Neuronal stem cell (in vitro differentiated cells): ENCODE data around the gene RPS19BP1.

Experiments used
- DNase-seq: peaks from one replicate; pipeline ENCODE4 v3.0.0-alpha.2; 2013; ENCODE audit warnings: low spot score
- H2AFZ ChIP-seq: one replicate; pipeline ENCODE4 v1.6.1; 2013; ENCODE audit warnings: mild to moderate bottlenecking, low read length, inconsistent platforms
- H2AK5ac ChIP-seq: 2 replicates; pipeline ENCODE4 v1.6.1; 2013; ENCODE audit warnings: low read depth, mild to moderate bottlenecking, inconsistent platforms, low read length, moderate library complexity, mixed read lengths
- H2BK120ac ChIP-seq: 2 replicates; pipeline ENCODE4 v1.6.1; 2013; ENCODE audit warnings: low read depth, mild to moderate bottlenecking, inconsistent platforms, low read length, moderate library complexity, mixed read lengths
- H2BK12ac ChIP-seq: one replicate; pipeline ENCODE4 v1.6.1; 2013; ENCODE audit warnings: low read length, inconsistent platforms
- H2BK15ac ChIP-seq: 2 replicates; pipeline ENCODE4 v1.6.1; 2013; ENCODE audit warnings: mild to moderate bottlenecking, low read length, inconsistent platforms, mixed read lengths
- H2BK5ac ChIP-seq: one replicate; pipeline ENCODE4 v1.6.1; 2013; ENCODE audit warnings: inconsistent platforms, mild to moderate bottlenecking, low read length, moderate library complexity
- H3K14ac ChIP-seq: one replicate; pipeline ENCODE4 v1.6.1; 2013; ENCODE audit warnings: low read length, inconsistent platforms
- H3K18ac ChIP-seq: 2 replicates; pipeline ENCODE4 v1.6.1; 2013; ENCODE audit warnings: low read length, inconsistent platforms
- H3K23ac ChIP-seq: 2 replicates; pipeline ENCODE4 v1.6.1; 2013; ENCODE audit warnings: low read depth, mild to moderate bottlenecking, mixed read lengths, low read length, inconsistent platforms; ENCODE audit not compliant: poor library complexity
- H3K27ac ChIP-seq: replicated peaks from 3 replicates; pipeline ENCODE4 v1.5.1; 2013; ENCODE audit warnings: low read length, inconsistent platforms
- H3K27me3 ChIP-seq, 3 experiments: 2 replicates each; pipeline ENCODE4 v1.6.1; 2013; ENCODE audit warnings: low read length in 3 of 3, mild to moderate bottlenecking in 2 of 3, inconsistent platforms in 1 of 3, low read depth in 1 of 3, mixed read lengths in 1 of 3, moderate library complexity in 1 of 3; ENCODE audit not compliant: control insufficient read depth in 3 of 3, insufficient read depth in 3 of 3
- H3K36me3 ChIP-seq, 2 donors: replicated peaks in 1 of 2; 2 replicates each; pipeline ENCODE4 v1.6.1; 2013; ENCODE audit warnings: low read length in 2 of 2; ENCODE audit not compliant: control insufficient read depth in 2 of 2, insufficient read depth in 2 of 2
- H3K4ac ChIP-seq: 2 replicates; pipeline ENCODE4 v1.6.1; 2013; ENCODE audit warnings: inconsistent platforms, mild to moderate bottlenecking, low read length, moderate library complexity
- H3K4me1 ChIP-seq, 2 donors: 1 replicate in 1 of 2; 2 replicates in 1 of 2; pipeline ENCODE4 v1.6.1; 2013; ENCODE audit warnings: low read length in 2 of 2, low read depth in 1 of 2; ENCODE audit not compliant: control insufficient read depth in 2 of 2, insufficient read depth in 1 of 2
- H3K4me2 ChIP-seq: one replicate; pipeline ENCODE4 v1.6.1; 2013; ENCODE audit warnings: mild to moderate bottlenecking, low read length, inconsistent platforms; ENCODE audit not compliant: insufficient read depth, poor library complexity, severe bottlenecking
- H3K4me3 ChIP-seq, 2 donors: 2 replicates each; pipeline ENCODE4 v1.5.1; 2013; ENCODE audit warnings: low read length in 2 of 2, mild to moderate bottlenecking in 2 of 2, inconsistent platforms in 1 of 2, moderate library complexity in 1 of 2
- H3K79me1 ChIP-seq: one replicate; pipeline ENCODE4 v1.6.1; 2013; ENCODE audit warnings: low read depth, mild to moderate bottlenecking, inconsistent platforms, low read length, moderate library complexity
- H3K9ac ChIP-seq: one replicate; pipeline ENCODE4 v1.6.1; 2013; ENCODE audit warnings: mild to moderate bottlenecking, low read depth, low read length, inconsistent platforms; ENCODE audit not compliant: poor library complexity
- H3K9me3 ChIP-seq, 2 donors: replicated peaks in 1 of 2; 2 replicates each; pipeline versions ENCODE3 to v1.6.1; 2013; ENCODE audit warnings: low read length in 2 of 2, mild to moderate bottlenecking in 2 of 2, inconsistent platforms in 1 of 2, low read depth in 1 of 2, mixed read lengths in 1 of 2, moderate library complexity in 1 of 2; ENCODE audit not compliant: control insufficient read depth in 2 of 2, insufficient read depth in 1 of 2
- H4K8ac ChIP-seq: one replicate; pipeline ENCODE4 v1.6.1; 2013; ENCODE audit warnings: low read depth, mild to moderate bottlenecking, inconsistent platforms, low read length, moderate library complexity
- H4K91ac ChIP-seq: one replicate; pipeline ENCODE4 v1.6.1; 2013; ENCODE audit warnings: low read length, low read depth, mild to moderate bottlenecking, inconsistent platforms; ENCODE audit not compliant: poor library complexity
- WGBS, 2 donors: extraction: QIAGEN DNeasy Blood & Tissue Kit; methylation state at CpG; one replicate each; pipeline ENCODE4 v1.1.7; 2013; ENCODE audit warnings: missing lambda C conversion rate in 2 of 2, mixed read lengths in 1 of 2; ENCODE audit not compliant: insufficient read length in 2 of 2, insufficient replicate concordance in 1 of 2; ENCODE audit errors: extremely low coverage in 2 of 2; 5-methylcytosine and 5-hydroxymethylcytosine counted together

RPS19BP1 gene

GRCh38 chr22:39569066-39569465, 36.5 kb upstream of the RPS19BP1 start:
- whole genome bisulfite sequencing, 2 donors: no CpG with 5 or more reads among the region's 7 CpGs
- no peak overlapping the region for H3K4me2 ChIP-seq
- no peak overlapping the region for H4K8ac ChIP-seq
- H3K4me3 ChIP-seq: no peak overlapping the region
- H3K9me3 ChIP-seq: peaks cover 0 to 4% of the 10 kb centered on the region in 2 donors
- H2BK120ac ChIP-seq: no peak overlapping the region
- peak overlapping the region; percentile 55 for H2BK5ac ChIP-seq
- no peak overlapping the region for H3K4ac ChIP-seq
- H3K36me3 ChIP-seq: peaks cover 0 to 1% of the 10 kb centered on the region in 2 donors
- H3K79me1 ChIP-seq: no peaks in the 10 kb centered on the region
- peak overlapping the region; percentile 32 for H2AK5ac ChIP-seq
- no peak overlapping the region for H2BK12ac ChIP-seq
- DNase-seq: no peak
- H3K23ac ChIP-seq: no peak overlapping the region
- H3K4me1 ChIP-seq: peaks cover 0 to 2% of the 10 kb centered on the region in 2 donors
- no peak overlapping the region for H3K27ac ChIP-seq
- no peak overlapping the region for H3K18ac ChIP-seq
- no peak overlapping the region for H4K91ac ChIP-seq
- H3K27me3 ChIP-seq: peaks cover 0 to 13% (median 2%) of the 10 kb centered on the region in 3 experiments
- H2BK15ac ChIP-seq: no peak overlapping the region
- no peak overlapping the region for H3K9ac ChIP-seq
- no peak overlapping the region for H2AFZ ChIP-seq
- H3K14ac ChIP-seq: no peak overlapping the region

GRCh38 chr22:39568278-39568981, 35.9 kb upstream of the RPS19BP1 start:
- H3K4ac ChIP-seq: no peak overlapping the region
- no peak overlapping the region for H3K14ac ChIP-seq
- H2BK120ac ChIP-seq: no peak overlapping the region
- no peak overlapping the region for H4K91ac ChIP-seq
- H2BK15ac ChIP-seq: peak overlapping the region; percentile 45
- H2AK5ac ChIP-seq: peak overlapping the region; percentile 32
- H3K4me3 ChIP-seq: no peak overlapping the region
- H3K27me3 ChIP-seq: peaks cover 0 to 7% (median 4%) of the 10 kb centered on the region in 3 experiments
- peaks cover 0 to 3% of the 10 kb centered on the region in 2 donors for H3K36me3 ChIP-seq
- 100% methylated on average over 2 of the region's 19 CpGs; no CpG with 5 or more reads in 1 of the 2 donors for WGBS, 2 donors
- no peaks in the 10 kb centered on the region for H3K79me1 ChIP-seq
- no peak overlapping the region for H3K23ac ChIP-seq
- peaks cover 0 to 11% of the 10 kb centered on the region in 2 donors for H3K9me3 ChIP-seq
- H3K27ac ChIP-seq: no peak overlapping the region
- peak overlapping the region; percentile 55 for H2BK5ac ChIP-seq
- H2BK12ac ChIP-seq: no peak overlapping the region
- H4K8ac ChIP-seq: no peak overlapping the region
- H3K9ac ChIP-seq: no peak overlapping the region
- no peak overlapping the region for H2AFZ ChIP-seq
- H3K4me1 ChIP-seq: peaks cover 0 to 2% of the 10 kb centered on the region in 2 donors
- peak overlapping the region; percentile 67 for H3K18ac ChIP-seq
- no peak for DNase-seq
- no peak overlapping the region for H3K4me2 ChIP-seq

DNA sequence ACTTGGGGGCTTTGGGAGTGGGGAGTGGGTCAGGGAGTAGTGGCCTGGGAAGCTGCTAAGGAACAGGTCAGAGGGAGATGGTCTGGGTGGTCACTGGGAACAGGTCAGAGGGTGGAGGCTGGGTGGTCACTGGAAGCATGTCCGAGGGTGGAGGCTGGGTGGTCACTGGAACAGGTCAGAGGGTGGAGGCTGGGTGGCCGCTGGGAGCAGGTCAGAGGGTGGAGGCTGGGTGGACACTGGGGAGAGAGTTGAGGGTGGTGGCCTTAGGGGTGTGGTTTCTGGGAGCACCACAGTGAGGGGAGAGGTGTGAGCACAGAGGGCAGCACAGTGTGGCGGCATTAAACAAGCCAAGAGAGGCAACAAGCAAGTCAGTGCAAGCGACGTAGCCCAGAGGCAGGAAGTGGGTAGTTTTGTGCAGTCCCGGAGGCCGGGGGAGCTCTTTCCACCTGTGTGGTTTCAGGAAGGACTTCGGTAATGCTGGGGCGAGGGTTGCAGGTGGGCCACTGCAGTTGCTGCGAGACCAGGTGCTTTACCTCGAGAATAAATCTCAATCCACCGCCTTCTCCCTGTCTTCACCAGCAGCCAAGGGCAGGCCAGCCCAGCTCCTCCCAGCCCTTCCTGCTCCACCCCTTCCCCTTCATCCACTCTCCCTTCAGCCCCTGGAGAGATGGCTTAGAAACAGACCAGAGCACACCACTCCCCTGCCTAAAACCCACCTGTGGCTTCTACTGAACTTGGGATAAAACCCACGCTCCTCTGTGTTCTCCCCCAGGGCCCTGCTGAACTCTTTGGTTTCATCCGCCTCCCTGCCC, 34.8 kb upstream of the RPS19BP1 start:
- DNase-seq: no peak
- H2BK12ac ChIP-seq: no peak overlapping the region
- no peak overlapping the region for H3K23ac ChIP-seq
- no peak overlapping the region for H3K18ac ChIP-seq
- H3K27ac ChIP-seq: no peak overlapping the region
- no peaks in the 10 kb centered on the region for H3K79me1 ChIP-seq
- H2BK15ac ChIP-seq: no peak overlapping the region
- H3K4me3 ChIP-seq: no peak overlapping the region
- no peak overlapping the region for H3K14ac ChIP-seq
- H4K8ac ChIP-seq: no peak overlapping the region
- no peak overlapping the region for H3K4ac ChIP-seq
- H3K4me1 ChIP-seq: peaks cover 0 to 2% of the 10 kb centered on the region in 2 donors
- peaks cover 0 to 11% of the 10 kb centered on the region in 2 donors for H3K9me3 ChIP-seq
- H2AFZ ChIP-seq: no peak overlapping the region
- H2BK5ac ChIP-seq: no peak overlapping the region
- H3K9ac ChIP-seq: no peak overlapping the region
- H4K91ac ChIP-seq: no peak overlapping the region
- H3K27me3 ChIP-seq: peaks cover 0 to 8% (median 4%) of the 10 kb centered on the region in 3 experiments
- H3K4me2 ChIP-seq: no peak overlapping the region
- no peak overlapping the region for H2BK120ac ChIP-seq
- WGBS, 2 donors: no CpG with 5 or more reads among the region's 14 CpGs
- H2AK5ac ChIP-seq: no peak overlapping the region
- peaks cover 0 to 3% of the 10 kb centered on the region in 2 donors for H3K36me3 ChIP-seq

GRCh38 chr22:39565414-39565944, 32.9 kb upstream of the RPS19BP1 start:
- Histone ChIP-seq H4K8ac (no peak overlapping the region), H4K91ac (no peak overlapping the region), H3K27me3 (peaks cover 0 to 20% (median 7%) of the 10 kb centered on the region in 3 experiments), H3K4ac (no peak overlapping the region), H3K27ac (no peak overlapping the region), H2BK12ac (no peak overlapping the region), H3K4me3 (peak overlapping the region in 1 of 2 donors; percentile 61), H2BK15ac (no peak overlapping the region), H3K18ac (no peak overlapping the region), H2BK5ac (no peak overlapping the region), H3K4me2 (no peak overlapping the region), H3K36me3 (peaks cover 0 to 3% of the 10 kb centered on the region in 2 donors), H3K4me1 (peaks cover 0 to 2% of the 10 kb centered on the region in 2 donors), H3K9ac (no peak overlapping the region), H2BK120ac (no peak overlapping the region), H2AK5ac (no peak overlapping the region), H3K79me1 (no peaks in the 10 kb centered on the region), H3K14ac (no peak overlapping the region), H2AFZ (no peak overlapping the region), H3K23ac (no peak overlapping the region), H3K9me3 (peaks cover 0 to 11% of the 10 kb centered on the region in 2 donors)
- 100% methylated on average over 1 to 4 of the region's 5 CpGs for WGBS, 2 donors
- DNase-seq: no peak
